Left colon (tissue), 2 donors: Measurements from ENCODE around the gene BAHD1. TPM values are rescaled to one million over a fixed set of nuclear protein-coding genes. Genes with fewer than 3 reads are reported as not detected.

Experiments
- ATAC-seq: fragments of 200-7000 bp; cut with Tn5 transposase; one replicate; pipeline ENCODE4 v1.9.1; 2020; ENCODE audit warnings: mild to moderate bottlenecking, moderate library complexity
- DNase-seq, 2 donors: peaks; one replicate each; pipeline ENCODE4 v3.0.0-alpha.2; 2020
- intact Hi-C, 2 donors: fragments of 100-400 bp; cut with DNase I in 1 of 2; cut with micrococcal nuclease in 1 of 2; formaldehyde crosslinking; loops; one replicate each; pipeline versions ENCODE4 v1.11.2 to v1.14.0; 2022; cut with DNase I, micrococcal nuclease
- total RNA-seq, 2 donors: library from RNA; stranded (reverse); fragmentation: NEBNext Ultra II Directional; extraction: Animal tissue kit (Norgen Biotek cat#: 25700); gene quantifications; one replicate each; pipeline ENCODE4 v1.2.1, GENCODE V29; 2021
- donor health status: DM: no; HTN: no; CAD: no.
- donor health status: DM: yes; HTN: yes; CAD: no.

Gene BAHD1
- total RNA-seq, 2 donors from 2014 or later, result 20.9 to 27.2 TPM

- ATAC-seq, result no peak
- intact Hi-C loops, result no loop called here
Measured at GRCh38 chr15:40477642-40478327, 37.0 kb downstream of the BAHD1 start.

GRCh38 chr15:40479024-40479423 lies 38.3 kb downstream of the BAHD1 start:
- intact Hi-C loops, result no loop called here

More at GRCh38 chr15:40477642-40478327, 37.0 kb downstream of the BAHD1 start:
- DNase-seq, result no peak

GRCh38 chr15:40481341-40482074 lies 40.8 kb downstream of the BAHD1 start:
- DNase-seq (no peak), ATAC-seq (no peak)
- intact Hi-C loops, result no loop called here

More at GRCh38 chr15:40479024-40479423, 38.3 kb downstream of the BAHD1 start:
- ATAC-seq, result no peak
- no peak for DNase-seq

GRCh38 chr15:40483919-40484318 lies 43.2 kb downstream of the BAHD1 start:
- DNase-seq (no peak), ATAC-seq (no peak)
- intact Hi-C loops, result no loop called here

GRCh38 chr15:40486066-40486770 lies 45.5 kb downstream of the BAHD1 start:
- no peak for DNase-seq
- ATAC-seq, result no peak
- intact Hi-C loops, result no loop called here

- intact Hi-C loops, result no loop called here
- DNase-seq (no peak), ATAC-seq (no peak)
Measured at GRCh38 chr15:40487816-40488682, 47.3 kb downstream of the BAHD1 start.

- no peak for ATAC-seq
- intact Hi-C loops, result no loop called here
- no peak for DNase-seq
Measured at GRCh38 chr15:40489274-40490175, 48.8 kb downstream of the BAHD1 start.

GRCh38 chr15:40493089-40493840 lies 52.5 kb downstream of the BAHD1 start:
- DNase-seq (no peak), ATAC-seq (no peak)
- intact Hi-C loops, result no loop called here

GRCh38 chr15:40495516-40495915 lies 54.8 kb downstream of the BAHD1 start:
- no peak for ATAC-seq
- no peak for DNase-seq
- intact Hi-C loops, result no loop called here

- DNase-seq, result no peak
Measured at GRCh38 chr15:40498418-40498817, 57.7 kb downstream of the BAHD1 start.

GRCh38 chr15:40498891-40499290 lies 58.1 kb downstream of the BAHD1 start:
- ATAC-seq (no peak), DNase-seq (no peak)
- intact Hi-C loops, result no loop called here

More at GRCh38 chr15:40498418-40498817, 57.7 kb downstream of the BAHD1 start:
- ATAC-seq, result no peak
- intact Hi-C loops, result no loop called here

GRCh38 chr15:40499931-40500330 lies 59.2 kb downstream of the BAHD1 start:
- intact Hi-C loops, result no loop called here
- ATAC-seq, result no peak

GRCh38 chr15:40500568-40501330 lies 60.0 kb downstream of the BAHD1 start:
- ATAC-seq, result no peak
- intact Hi-C loops, result no loop called here
- DNase-seq, result no peak

More at GRCh38 chr15:40499931-40500330, 59.2 kb downstream of the BAHD1 start:
- DNase-seq, result no peak

GRCh38 chr15:40501487-40501886 lies 60.7 kb downstream of the BAHD1 start:
- no peak for ATAC-seq

GRCh38 chr15:40506964-40507571 lies 66.3 kb downstream of the BAHD1 start:
- ATAC-seq, result peak; percentile 67
- intact Hi-C loops, result no loop called here

More at GRCh38 chr15:40501487-40501886, 60.7 kb downstream of the BAHD1 start:
- intact Hi-C loops, result no loop called here
- DNase-seq, result no peak

GRCh38 chr15:40508216-40508615 lies 67.5 kb downstream of the BAHD1 start:
- ATAC-seq (no peak), DNase-seq (no peak)

More at GRCh38 chr15:40506964-40507571, 66.3 kb downstream of the BAHD1 start:
- peak; percentile 62 to 72 for DNase-seq

More at GRCh38 chr15:40508216-40508615, 67.5 kb downstream of the BAHD1 start:
- intact Hi-C loops, result no loop called here
